ENCODE measurements around the gene NAALADL2.

DNA sequence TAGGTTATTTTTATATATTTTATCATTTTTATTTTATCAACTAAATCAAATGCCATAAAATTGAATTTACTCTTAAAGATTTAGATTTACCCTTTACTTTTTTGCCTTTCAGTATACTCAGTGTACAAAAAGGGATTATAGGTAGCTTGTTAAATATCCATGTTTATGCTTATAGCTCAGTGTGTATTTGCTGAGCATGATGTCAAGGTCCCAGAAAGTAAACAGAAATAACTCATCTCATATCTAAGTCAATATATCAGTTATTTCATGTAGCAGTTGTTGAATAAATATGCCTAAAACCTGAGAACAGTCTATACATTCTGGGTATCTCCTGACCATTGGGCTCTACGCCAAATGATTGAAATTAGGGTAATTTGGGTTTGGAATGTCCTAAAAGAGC is 693.8 kb downstream of the NAALADL2 start:
- TF ChIP-seq, protein P1, sequence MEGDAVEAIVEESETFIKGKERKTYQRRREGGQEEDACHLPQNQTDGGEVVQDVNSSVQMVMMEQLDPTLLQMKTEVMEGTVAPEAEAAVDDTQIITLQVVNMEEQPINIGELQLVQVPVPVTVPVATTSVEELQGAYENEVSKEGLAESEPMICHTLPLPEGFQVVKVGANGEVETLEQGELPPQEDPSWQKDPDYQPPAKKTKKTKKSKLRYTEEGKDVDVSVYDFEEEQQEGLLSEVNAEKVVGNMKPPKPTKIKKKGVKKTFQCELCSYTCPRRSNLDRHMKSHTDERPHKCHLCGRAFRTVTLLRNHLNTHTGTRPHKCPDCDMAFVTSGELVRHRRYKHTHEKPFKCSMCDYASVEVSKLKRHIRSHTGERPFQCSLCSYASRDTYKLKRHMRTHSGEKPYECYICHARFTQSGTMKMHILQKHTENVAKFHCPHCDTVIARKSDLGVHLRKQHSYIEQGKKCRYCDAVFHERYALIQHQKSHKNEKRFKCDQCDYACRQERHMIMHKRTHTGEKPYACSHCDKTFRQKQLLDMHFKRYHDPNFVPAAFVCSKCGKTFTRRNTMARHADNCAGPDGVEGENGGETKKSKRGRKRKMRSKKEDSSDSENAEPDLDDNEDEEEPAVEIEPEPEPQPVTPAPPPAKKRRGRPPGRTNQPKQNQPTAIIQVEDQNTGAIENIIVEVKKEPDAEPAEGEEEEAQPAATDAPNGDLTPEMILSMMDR (IDR thresholded peaks at IDR 0.05; ENCODE audit: borderline replicate concordance, extremely low read depth, low read length, poor library complexity, severe bottlenecking), result no peak
- no peak for TF ChIP-seq EZH2 (IDR thresholded peaks at IDR 0.05; ENCODE audit: borderline replicate concordance, low read depth, low read length, severe bottlenecking)

All from DND-41 (cell line).